ENCODE measurements around the gene FBRS. TPM values are rescaled to one million over a fixed set of nuclear protein-coding genes. Genes with fewer than 3 reads are reported as not detected.

The FBRS gene
- total RNA-seq, 2 donors from 2014 or later: 65.1 to 74.2 TPM

DNA sequence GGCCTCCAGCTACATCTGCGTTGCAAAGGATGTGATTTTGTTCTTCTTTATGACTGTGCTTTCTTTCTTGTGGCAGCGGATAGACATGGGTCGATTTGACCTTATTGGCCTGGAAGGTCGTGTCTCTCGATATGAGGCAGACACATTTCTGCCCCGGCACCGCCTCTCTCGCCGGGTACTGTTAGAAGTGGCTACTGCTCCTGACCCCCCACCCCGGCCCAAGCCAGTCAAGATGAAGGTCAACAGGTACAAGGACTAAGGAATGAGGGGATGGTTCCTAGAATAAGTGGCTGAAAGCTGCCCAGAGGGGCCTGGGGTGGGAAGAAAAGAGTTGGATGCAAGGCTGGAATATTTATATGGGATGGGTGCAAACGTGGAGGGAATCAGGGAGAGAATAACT lies 61.9 kb downstream of the FBRS start:
- no peak overlapping the region for H3K27ac ChIP-seq
- H3K36me3 ChIP-seq: peaks cover 38% of the 10 kb centered on the region
- DNase-seq: no peak
- no peak overlapping the region for H3K9ac ChIP-seq (ENCODE audit: low read depth in 2 of 2, low read length in 2 of 2)
- H3K9me3 ChIP-seq: no peaks in the 10 kb centered on the region
- TF ChIP-seq, protein P1, sequence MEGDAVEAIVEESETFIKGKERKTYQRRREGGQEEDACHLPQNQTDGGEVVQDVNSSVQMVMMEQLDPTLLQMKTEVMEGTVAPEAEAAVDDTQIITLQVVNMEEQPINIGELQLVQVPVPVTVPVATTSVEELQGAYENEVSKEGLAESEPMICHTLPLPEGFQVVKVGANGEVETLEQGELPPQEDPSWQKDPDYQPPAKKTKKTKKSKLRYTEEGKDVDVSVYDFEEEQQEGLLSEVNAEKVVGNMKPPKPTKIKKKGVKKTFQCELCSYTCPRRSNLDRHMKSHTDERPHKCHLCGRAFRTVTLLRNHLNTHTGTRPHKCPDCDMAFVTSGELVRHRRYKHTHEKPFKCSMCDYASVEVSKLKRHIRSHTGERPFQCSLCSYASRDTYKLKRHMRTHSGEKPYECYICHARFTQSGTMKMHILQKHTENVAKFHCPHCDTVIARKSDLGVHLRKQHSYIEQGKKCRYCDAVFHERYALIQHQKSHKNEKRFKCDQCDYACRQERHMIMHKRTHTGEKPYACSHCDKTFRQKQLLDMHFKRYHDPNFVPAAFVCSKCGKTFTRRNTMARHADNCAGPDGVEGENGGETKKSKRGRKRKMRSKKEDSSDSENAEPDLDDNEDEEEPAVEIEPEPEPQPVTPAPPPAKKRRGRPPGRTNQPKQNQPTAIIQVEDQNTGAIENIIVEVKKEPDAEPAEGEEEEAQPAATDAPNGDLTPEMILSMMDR (IDR thresholded peaks at IDR 0.05): no peak
- intact Hi-C loops (cut with DNase I): loop anchor here (5.0 kb wide), 1 partner anchor 37 kb away; no protein-coding TSS in a partner anchor
- H3K4me3 ChIP-seq: no peak overlapping the region
- H3K27me3 ChIP-seq: no peaks in the 10 kb centered on the region
- H3K4me1 ChIP-seq: peaks cover 4% of the 10 kb centered on the region

Other genes with a start within 250 kb of the FBRS start
- 100 to 1,000 TPM in 1 of 2 donors, 10 to 100 TPM in 1; 80.9 to 153 TPM for gene DCTPP1, start 228.4 kb upstream of the FBRS start, total RNA-seq
- gene SEPHS2, start 212.6 kb upstream of the FBRS start, total RNA-seq: 100 to 1,000 TPM in 1 of 2 donors, 10 to 100 TPM in 1; 93.3 to 156 TPM
- gene ITGAL, start 185.7 kb upstream of the FBRS start, total RNA-seq: 1 to 10 TPM; 3.4 to 4.8 TPM
- 10 to 100 TPM; 58.6 to 63.2 TPM for gene ZNF768, start 131.9 kb upstream of the FBRS start, total RNA-seq
- 10 to 100 TPM in 1 of 2 donors, 1 to 10 TPM in 1; 8.7 to 11.9 TPM for gene ZNF747, start 123.6 kb upstream of the FBRS start, total RNA-seq
- 10 to 100 TPM in 1 of 2 donors, 1 to 10 TPM in 1; 9.0 to 11.1 TPM for gene ZNF764, start 100.1 kb upstream of the FBRS start, total RNA-seq
- 10 to 100 TPM; 13.1 to 14.3 TPM for gene ZNF688, start 86.7 kb upstream of the FBRS start, total RNA-seq
- gene ZNF785, start 72.7 kb upstream of the FBRS start, total RNA-seq: 10 to 100 TPM; 12.7 to 13.3 TPM
- gene ZNF689, start 48.0 kb upstream of the FBRS start, total RNA-seq: 1 to 10 TPM; 6.8 to 7.0 TPM
- gene PRR14, start 7.5 kb upstream of the FBRS start, total RNA-seq: 10 to 100 TPM; 37.0 to 70.3 TPM
- 10 to 100 TPM; 44.0 to 79.3 TPM for gene SRCAP, start 40.7 kb downstream of the FBRS start, total RNA-seq
- gene PHKG2, start 90.0 kb downstream of the FBRS start, total RNA-seq: 10 to 100 TPM; 33.6 to 47.8 TPM
- gene CFAP119, start 103.6 kb downstream of the FBRS start, total RNA-seq: 10 to 100 TPM in 1 of 2 donors, 1 to 10 TPM in 1; 8.6 to 12.7 TPM
- 100 to 1,000 TPM in 1 of 2 donors, 10 to 100 TPM in 1; 94.6 to 117 TPM for gene RNF40, start 103.9 kb downstream of the FBRS start, total RNA-seq
- gene ZNF629, start 128.8 kb downstream of the FBRS start, total RNA-seq: 10 to 100 TPM; 11.8 to 15.2 TPM
- gene BCL7C, start 235.6 kb downstream of the FBRS start, total RNA-seq: 10 to 100 TPM; 19.9 to 34.5 TPM
- gene CTF1, start 238.2 kb downstream of the FBRS start, total RNA-seq: 1 to 10 TPM in 1 of 2 donors, under 1 TPM in 1; 0.72 to 1.6 TPM

Measured in colonic mucosa (tissue), 4 donors.